Keratinocyte (primary cell): ENCODE measurements around the gene RNF157.

ENCODE experiments used
- EZH2 ChIP-seq: IDR thresholded peaks from one replicate; pipeline ENCODE4 v1.6.1; 2012; ENCODE audit warnings: inconsistent platforms, mild to moderate bottlenecking, low read length, moderate library complexity
- TF ChIP-seq, protein P1 (sequence below), 3 experiments: IDR thresholded peaks in 1 of 3; conservative IDR thresholded peaks in 1 of 3; optimal IDR thresholded peaks in 1 of 3; 2 replicates in 2 of 3; 3 replicates in 1 of 3; pipeline versions ENCODE3 to v1.5.1; 2011; ENCODE audit warnings: low read length in 3 of 3, mild to moderate bottlenecking in 3 of 3, moderate library complexity in 2 of 3, control low read depth in 1 of 3, inconsistent platforms in 1 of 3; ENCODE audit not compliant: insufficient read depth in 2 of 3; ENCODE audit errors: extremely low read depth in 1 of 3

DNA sequence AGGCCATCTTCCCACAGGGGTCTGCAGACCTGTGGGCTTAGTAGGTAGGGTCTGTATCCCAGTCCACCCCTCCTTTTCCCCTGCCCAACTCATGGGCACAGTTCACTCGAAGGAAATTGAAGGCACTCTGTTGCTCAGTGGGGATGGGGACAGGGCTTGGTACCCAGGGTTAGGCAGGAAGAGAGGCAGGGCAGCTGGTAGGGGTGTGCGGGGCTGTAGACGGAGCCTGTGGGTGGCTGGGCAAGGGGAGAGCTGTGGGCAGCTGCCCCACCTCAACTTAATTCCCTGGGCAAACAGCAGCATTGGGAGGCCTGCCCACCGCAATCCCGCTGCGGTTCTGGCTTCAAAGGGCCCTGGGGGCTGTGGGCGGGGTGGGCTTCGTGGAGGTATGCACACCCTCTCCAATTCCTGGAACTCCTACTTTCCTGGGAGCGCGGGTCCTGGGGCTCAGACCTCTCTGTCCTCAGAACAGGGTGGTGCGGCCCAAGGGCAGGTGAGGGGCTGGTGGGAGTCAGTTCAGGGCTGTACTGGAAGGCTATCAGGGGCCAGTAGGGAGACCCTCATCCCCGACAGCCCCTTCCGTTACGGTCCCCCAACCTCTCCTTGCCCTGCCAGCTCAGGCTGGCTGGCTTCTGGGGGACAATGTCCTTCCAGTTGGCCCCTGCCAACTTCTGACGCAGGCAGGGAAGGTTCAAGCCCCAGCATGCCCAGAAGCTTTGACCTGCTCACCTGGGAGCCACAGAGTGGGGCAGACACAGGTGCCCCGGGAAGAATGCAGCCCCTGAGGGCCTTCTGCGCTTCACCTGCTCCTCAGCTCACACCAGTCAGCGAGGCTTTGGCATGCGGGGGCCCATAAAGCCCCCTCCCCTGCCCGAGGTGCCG is 108.4 kb downstream of the RNF157 start:
- TF ChIP-seq, protein P1, sequence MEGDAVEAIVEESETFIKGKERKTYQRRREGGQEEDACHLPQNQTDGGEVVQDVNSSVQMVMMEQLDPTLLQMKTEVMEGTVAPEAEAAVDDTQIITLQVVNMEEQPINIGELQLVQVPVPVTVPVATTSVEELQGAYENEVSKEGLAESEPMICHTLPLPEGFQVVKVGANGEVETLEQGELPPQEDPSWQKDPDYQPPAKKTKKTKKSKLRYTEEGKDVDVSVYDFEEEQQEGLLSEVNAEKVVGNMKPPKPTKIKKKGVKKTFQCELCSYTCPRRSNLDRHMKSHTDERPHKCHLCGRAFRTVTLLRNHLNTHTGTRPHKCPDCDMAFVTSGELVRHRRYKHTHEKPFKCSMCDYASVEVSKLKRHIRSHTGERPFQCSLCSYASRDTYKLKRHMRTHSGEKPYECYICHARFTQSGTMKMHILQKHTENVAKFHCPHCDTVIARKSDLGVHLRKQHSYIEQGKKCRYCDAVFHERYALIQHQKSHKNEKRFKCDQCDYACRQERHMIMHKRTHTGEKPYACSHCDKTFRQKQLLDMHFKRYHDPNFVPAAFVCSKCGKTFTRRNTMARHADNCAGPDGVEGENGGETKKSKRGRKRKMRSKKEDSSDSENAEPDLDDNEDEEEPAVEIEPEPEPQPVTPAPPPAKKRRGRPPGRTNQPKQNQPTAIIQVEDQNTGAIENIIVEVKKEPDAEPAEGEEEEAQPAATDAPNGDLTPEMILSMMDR (optimal IDR thresholded peaks at IDR 0.05 in 1 of 3, IDR thresholded peaks at IDR 0.05 in 1 of 3, conservative IDR thresholded peaks at IDR 0.05 in 1 of 3; ENCODE audit: extremely low read depth in 1 of 3, insufficient read depth in 2 of 3, low read length in 3 of 3) = no peak
- TF ChIP-seq EZH2 = no peak
